ENCODE measurements around the gene HTR3D. TPM values are rescaled to one million over a fixed set of nuclear protein-coding genes. Genes with fewer than 3 reads are reported as not detected.

The HTR3D gene
- polyA plus RNA-seq, 3 donors, result not detected

DNA sequence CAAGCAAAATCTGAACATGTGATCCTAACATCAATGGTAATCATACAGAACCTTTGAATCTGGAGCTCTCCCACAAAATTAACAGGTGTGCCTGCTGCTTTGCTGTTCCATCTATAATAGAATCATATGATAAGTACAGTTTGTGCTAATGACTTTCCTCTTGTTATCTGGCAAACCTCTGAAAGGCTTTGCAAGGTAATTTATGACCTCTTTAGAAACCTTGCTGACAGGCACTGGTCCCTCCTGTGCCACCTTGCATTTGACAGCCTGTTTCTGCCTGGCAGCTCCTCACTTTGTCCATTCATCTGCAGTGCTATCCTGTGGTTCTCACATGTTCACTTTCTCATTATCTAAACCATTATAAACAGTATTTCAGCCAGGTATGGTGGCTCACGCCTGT lies 11.1 kb downstream of the HTR3D start:
- TF ChIP-seq, protein P1, sequence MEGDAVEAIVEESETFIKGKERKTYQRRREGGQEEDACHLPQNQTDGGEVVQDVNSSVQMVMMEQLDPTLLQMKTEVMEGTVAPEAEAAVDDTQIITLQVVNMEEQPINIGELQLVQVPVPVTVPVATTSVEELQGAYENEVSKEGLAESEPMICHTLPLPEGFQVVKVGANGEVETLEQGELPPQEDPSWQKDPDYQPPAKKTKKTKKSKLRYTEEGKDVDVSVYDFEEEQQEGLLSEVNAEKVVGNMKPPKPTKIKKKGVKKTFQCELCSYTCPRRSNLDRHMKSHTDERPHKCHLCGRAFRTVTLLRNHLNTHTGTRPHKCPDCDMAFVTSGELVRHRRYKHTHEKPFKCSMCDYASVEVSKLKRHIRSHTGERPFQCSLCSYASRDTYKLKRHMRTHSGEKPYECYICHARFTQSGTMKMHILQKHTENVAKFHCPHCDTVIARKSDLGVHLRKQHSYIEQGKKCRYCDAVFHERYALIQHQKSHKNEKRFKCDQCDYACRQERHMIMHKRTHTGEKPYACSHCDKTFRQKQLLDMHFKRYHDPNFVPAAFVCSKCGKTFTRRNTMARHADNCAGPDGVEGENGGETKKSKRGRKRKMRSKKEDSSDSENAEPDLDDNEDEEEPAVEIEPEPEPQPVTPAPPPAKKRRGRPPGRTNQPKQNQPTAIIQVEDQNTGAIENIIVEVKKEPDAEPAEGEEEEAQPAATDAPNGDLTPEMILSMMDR (IDR thresholded peaks at IDR 0.05), result no peak
- no peak overlapping the region for H3K4me3 Mint-ChIP-seq

DNA sequence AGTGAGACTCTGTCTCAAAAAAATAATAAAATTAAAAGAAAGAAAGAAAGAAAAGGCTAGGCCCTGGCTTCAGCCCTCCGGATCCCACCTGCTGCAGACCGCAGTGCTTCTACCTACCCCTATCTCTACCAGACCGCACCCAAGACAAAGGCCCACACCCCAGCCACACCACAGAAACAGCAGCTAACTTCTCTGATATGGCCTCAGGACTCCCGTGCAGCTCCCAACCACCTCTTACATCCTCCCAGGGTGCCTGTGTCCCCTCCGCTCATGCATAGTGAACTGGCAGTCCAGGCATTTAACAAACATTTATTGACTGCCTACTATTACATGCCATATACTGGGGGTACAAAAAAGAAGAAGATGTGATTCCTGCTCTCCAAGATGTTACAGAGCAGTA lies 14.5 kb downstream of the HTR3D start:
- Histone ChIP-seq H3K4me3 (replicated peaks in 1 of 3; ENCODE audit: low read depth in 2 of 3, low read length in 3 of 3) (no peak overlapping the region), H3K4me1 (ENCODE audit: control insufficient read depth in 1 of 2, insufficient read depth in 2 of 2, low read length in 2 of 2) (no peaks in the 10 kb centered on the region), H3K27ac (ENCODE audit: low read depth in 1 of 2, low read length in 2 of 2) (no peak overlapping the region), H4K20me1 (ENCODE audit: insufficient read depth, low read length) (no peaks in the 10 kb centered on the region), H3K9ac (ENCODE audit: insufficient read depth, low read length, poor library complexity, severe bottlenecking) (no peak overlapping the region), H3K9me3 (replicated peaks in 1 of 2; ENCODE audit: control insufficient read depth in 1 of 2, insufficient read depth in 1 of 2, low read length in 2 of 2) (no peaks in the 10 kb centered on the region), H3K4me2 (replicated peaks; ENCODE audit: extremely low read depth, low read length, poor library complexity, severe bottlenecking) (no peak overlapping the region), H3K79me2 (ENCODE audit: insufficient read depth, low read length) (no peaks in the 10 kb centered on the region), H3K27me3 (ENCODE audit: control insufficient read depth in 2 of 2, insufficient read depth in 2 of 2, low read length in 2 of 2) (no peaks in the 10 kb centered on the region), H2AFZ (ENCODE audit: insufficient read depth, low read depth, low read length, poor library complexity, severe bottlenecking) (no peak overlapping the region), H3K36me3 (replicated peaks in 1 of 2; ENCODE audit: control insufficient read depth in 1 of 2, insufficient read depth in 2 of 2, low read length in 2 of 2) (no peaks in the 10 kb centered on the region)
- Mint-ChIP-seq H3K4me1 (peaks cover 3% of the 10 kb centered on the region), H3K9me3 (no peaks in the 10 kb centered on the region), H3K36me3 (no peaks in the 10 kb centered on the region), H3K4me3 (no peak overlapping the region), H3K27me3 (ENCODE audit: low read depth in 3 of 3) (peaks cover 0 to 7% (median 2%) of the 10 kb centered on the region in 3 donors), H3K27ac (no peak overlapping the region)
- no peak for DNase-seq
- intact Hi-C loops (cut with micrococcal nuclease), result no loop called here
- TF ChIP-seq, protein P1 (IDR thresholded peaks at IDR 0.05), result no peak
- 100% methylated on average over 4 of the region's 5 CpGs for WGBS (ENCODE audit: insufficient coverage)

More for the DNA sequence above, 11.1 kb downstream of the HTR3D start:
- intact Hi-C loops (cut with micrococcal nuclease), result no loop called here
- H3K9me3 Mint-ChIP-seq, result no peaks in the 10 kb centered on the region
- peaks cover 2 to 3% (median 2%) of the 10 kb centered on the region in 3 donors for H3K27me3 Mint-ChIP-seq (ENCODE audit: low read depth in 3 of 3)
- Histone ChIP-seq H3K4me2 (replicated peaks; ENCODE audit: extremely low read depth, low read length, poor library complexity, severe bottlenecking) (no peak overlapping the region), H3K36me3 (replicated peaks in 1 of 2; ENCODE audit: control insufficient read depth in 1 of 2, insufficient read depth in 2 of 2, low read length in 2 of 2) (no peaks in the 10 kb centered on the region), H3K4me3 (replicated peaks in 1 of 3; ENCODE audit: low read depth in 2 of 3, low read length in 3 of 3) (no peak overlapping the region), H3K4me1 (ENCODE audit: control insufficient read depth in 1 of 2, insufficient read depth in 2 of 2, low read length in 2 of 2) (no peaks in the 10 kb centered on the region), H3K9me3 (replicated peaks in 1 of 2; ENCODE audit: control insufficient read depth in 1 of 2, insufficient read depth in 1 of 2, low read length in 2 of 2) (no peaks in the 10 kb centered on the region), H3K27ac (ENCODE audit: low read depth in 1 of 2, low read length in 2 of 2) (no peak overlapping the region), H3K9ac (ENCODE audit: insufficient read depth, low read length, poor library complexity, severe bottlenecking) (no peak overlapping the region), H2AFZ (ENCODE audit: insufficient read depth, low read depth, low read length, poor library complexity, severe bottlenecking) (no peak overlapping the region), H3K79me2 (ENCODE audit: insufficient read depth, low read length) (no peaks in the 10 kb centered on the region), H4K20me1 (ENCODE audit: insufficient read depth, low read length) (no peaks in the 10 kb centered on the region), H3K27me3 (ENCODE audit: control insufficient read depth in 2 of 2, insufficient read depth in 2 of 2, low read length in 2 of 2) (no peaks in the 10 kb centered on the region)
- H3K4me1 Mint-ChIP-seq, result peaks cover 4% of the 10 kb centered on the region
- no peaks in the 10 kb centered on the region for H3K36me3 Mint-ChIP-seq
- peak overlapping the region in 1 of 7 donors; percentile 60 for H3K27ac Mint-ChIP-seq
- WGBS (ENCODE audit: insufficient coverage), result 100% methylated on average over 1 of the region's 1 CpG
- DNase-seq, result no peak

Data from CD14-positive monocyte (primary cell).